Suppressor macrophage (primary cell): ENCODE measurements around the gene CTCFL.
A peak's percentile ranks its signal among the peaks of the same experiment; 100 is the strongest.

Source experiments
- DNase-seq, 4 experiments: peaks; one replicate each; pipeline ENCODE4 v3.0.0-alpha.2; 2020 to 2022

Gene CTCFL

DNA sequence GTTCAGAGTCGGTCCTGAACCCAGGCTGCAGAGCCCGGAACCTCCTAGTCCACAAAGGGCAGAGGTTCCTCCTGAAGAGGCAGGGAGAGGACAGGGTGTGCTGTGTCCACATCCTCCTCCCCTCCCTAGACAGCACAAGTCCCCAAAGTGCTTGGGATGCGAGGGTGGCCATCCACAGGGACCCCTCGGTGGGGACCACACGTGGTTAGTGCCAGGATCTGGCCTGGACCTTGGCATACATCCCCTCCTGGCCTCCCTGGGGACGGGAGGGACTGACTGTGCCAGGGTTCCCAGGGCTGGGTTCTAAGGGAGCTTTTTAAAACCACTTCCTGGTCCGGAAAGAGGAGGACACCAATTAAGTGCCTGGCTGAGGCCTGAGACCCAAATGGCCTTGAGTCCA is 63.2 kb downstream of the CTCFL start:
- no peak for DNase-seq

GRCh38 chr20:57460781-57461465 is 64.0 kb downstream of the CTCFL start:
- peak in 3 of 4 experiments; percentile 33 to 66 (median 46) for DNase-seq

DNA sequence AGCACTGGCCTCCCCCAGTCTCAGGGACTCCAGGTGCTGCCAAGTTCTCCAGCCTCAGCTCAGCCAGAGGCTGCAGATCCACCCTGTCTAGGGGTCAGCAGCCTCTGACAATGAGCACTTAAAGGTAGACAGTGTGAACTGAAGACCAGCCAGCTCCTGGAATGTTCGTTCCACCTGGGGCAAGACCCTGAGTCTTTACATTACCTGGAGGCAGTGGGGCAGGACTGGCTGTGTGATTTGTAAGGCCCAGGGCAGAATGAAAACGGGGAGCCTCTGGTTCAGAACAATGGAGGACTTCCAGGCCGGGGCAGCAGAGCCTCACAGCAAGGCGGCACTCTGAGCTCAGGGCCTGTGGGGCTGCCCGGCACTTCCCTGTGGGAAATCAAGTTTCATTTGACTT is 65.0 kb downstream of the CTCFL start:
- DNase-seq, result no peak

- DNase-seq, result no peak
These were observed 65.7 kb downstream of the CTCFL start for GRCh38 chr20:57459278-57459677.

- DNase-seq, result peak; percentile 46 to 67 (median 64)
These were observed 66.4 kb downstream of the CTCFL start for GRCh38 chr20:57458400-57459160.

GRCh38 chr20:57457243-57458095 is 67.5 kb downstream of the CTCFL start:
- DNase-seq, result no peak

DNA sequence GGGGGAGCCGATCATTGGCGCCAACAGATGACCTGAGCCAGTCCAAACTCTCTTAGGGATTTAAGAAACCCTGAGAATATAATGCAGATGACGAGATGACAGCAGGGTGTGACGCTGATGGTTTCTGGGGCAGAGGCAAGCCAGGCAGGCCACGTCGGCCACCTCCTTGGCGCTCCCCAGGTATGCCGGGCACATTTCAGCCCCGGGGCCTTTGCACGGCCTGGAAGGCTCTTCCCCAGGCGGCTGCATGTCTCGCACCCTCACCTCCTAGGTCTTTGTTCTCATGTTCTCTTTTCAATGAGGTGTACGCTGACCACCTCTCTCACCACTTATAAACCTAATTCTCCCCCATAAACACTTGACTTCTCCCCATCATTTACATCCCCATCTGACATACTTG is 68.8 kb downstream of the CTCFL start:
- DNase-seq, result no peak

GRCh38 chr20:57455386-57455785 is 69.6 kb downstream of the CTCFL start:
- DNase-seq, result no peak

DNA sequence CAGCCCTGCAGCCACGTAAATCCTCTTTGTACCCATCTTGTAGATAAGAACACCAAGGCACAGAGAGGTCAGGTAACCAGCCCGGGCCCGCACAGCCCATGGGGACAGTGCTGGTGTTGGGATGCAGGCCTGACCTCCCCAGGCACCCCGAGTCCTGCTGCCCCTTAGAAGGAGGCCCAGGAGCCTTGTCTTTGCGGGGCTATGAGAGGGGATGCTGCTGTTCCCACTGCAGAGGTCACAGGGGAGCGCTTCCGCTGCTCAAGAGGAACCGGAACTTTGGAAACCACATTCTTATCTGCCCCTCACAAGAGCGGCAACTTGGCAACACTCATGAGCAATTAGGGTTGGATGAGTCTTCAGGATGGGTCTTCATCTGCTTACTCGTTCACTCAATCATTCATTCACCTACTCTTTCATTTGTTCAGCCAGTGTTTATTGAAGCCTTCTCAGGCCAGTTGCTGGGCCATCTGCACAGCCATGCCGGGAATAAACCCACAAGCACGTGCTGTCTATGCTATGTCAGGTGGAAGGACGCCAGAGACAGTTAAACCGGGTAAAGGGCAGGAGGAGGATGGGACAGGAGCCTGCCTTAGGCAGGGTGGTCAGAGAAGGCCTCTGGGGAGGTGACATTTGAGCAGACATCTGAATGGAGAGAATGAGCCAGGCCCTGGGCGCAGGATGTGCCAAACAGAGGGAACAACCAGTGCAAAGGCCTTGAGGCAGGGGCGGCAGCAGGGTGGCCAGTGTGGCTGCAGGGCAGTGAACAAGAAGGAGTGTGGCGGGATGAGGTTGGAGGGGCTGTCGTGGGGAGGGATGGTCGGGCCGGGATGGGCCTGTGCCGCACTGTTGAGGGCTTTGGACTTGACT is 72.9 kb downstream of the CTCFL start:
- peak; percentile 49 to 78 (median 71) for DNase-seq

DNA sequence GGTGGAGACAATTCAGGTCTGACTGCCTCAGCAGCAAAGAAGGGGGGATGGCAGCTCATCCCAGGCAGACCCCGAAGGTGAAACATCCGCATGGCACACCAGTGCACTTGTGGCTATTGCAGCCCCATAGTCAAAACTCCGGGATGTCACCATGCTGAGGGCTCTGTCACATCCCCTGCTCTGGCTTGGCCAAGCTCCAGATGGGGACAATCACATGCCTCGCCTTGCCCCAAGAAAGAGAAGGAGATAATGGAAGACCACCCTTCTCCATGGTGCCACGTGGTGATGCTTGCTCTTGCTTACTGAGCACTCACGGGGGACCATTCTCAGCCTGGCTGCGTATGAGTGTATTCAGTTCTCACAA is 73.5 kb downstream of the CTCFL start:
- no peak for DNase-seq

- no peak for DNase-seq
These were observed 74.0 kb downstream of the CTCFL start for GRCh38 chr20:57450931-57451330.

- peak; percentile 87 to 95 (median 93) for DNase-seq
These were observed 74.5 kb downstream of the CTCFL start for GRCh38 chr20:57450419-57450818.

- DNase-seq, result no peak
These were observed 75.3 kb downstream of the CTCFL start for GRCh38 chr20:57449398-57450354.

GRCh38 chr20:57448764-57449354 is 76.1 kb downstream of the CTCFL start:
- DNase-seq, result no peak
